Kidney glomerular epithelial cell (primary cell): ENCODE results near the gene SETD4.

Experiments
- DNase-seq: peaks from one replicate; lab custom pipeline; 2025; lab: John Stamatoyannopoulos, UW

SETD4 gene

DNA sequence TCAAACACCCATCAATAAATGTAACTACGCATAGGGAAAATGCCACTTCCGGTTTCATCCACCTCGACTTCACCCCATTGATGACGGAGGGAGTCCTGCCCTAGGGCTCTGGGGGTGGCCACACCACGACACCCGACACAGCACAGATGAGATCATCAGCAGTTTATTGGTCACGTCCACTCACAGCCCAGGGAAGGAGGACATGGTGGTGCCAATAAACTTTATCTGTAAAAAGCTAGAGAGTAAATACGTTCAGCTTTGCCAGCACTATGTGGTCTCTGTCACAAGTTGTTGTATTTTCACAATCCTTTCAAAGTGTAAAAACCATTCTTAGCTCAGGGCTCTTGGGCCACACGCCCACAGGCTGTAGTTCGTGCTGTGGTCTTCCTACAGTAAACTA is 16.3 kb downstream of the SETD4 start:
- DNase-seq: no peak

DNA sequence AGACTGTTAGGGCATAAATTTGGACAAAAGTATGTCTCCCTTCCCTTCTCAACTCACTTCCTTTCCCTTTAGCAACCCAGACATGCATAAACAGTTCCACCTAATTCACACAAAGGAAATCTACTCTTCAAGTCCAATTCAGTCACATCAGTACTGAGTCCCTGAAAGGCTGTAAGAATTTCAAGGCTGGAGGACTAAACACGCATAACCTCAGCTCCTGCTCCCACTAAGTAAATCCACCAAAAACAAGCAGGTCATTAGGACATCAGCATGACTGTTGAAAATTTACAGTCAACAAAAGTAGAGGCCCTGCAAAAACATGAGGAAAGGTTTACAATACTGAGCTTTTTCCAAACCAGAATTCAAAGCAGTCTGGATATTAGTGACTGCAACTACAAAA is 18.4 kb downstream of the SETD4 start:
- DNase-seq: no peak

DNA sequence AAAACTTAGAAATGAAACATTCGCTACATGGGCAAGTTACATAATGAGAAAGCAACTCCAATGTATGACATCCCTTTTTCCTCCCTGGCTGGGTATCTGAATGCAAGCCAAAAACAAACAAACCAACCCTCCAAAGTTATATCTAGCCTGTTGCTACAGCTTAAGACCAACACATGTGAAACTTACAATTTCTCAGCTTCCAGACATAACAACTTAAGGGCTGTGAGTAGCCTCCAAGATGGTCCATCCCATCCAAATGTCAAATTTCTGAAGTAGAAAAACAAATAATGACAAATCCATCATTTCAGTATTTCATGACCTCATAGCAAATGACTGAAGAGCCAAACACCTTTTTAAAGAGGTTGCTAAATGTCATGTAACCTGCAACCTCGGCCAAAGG is 19.9 kb downstream of the SETD4 start:
- no peak for DNase-seq

DNA sequence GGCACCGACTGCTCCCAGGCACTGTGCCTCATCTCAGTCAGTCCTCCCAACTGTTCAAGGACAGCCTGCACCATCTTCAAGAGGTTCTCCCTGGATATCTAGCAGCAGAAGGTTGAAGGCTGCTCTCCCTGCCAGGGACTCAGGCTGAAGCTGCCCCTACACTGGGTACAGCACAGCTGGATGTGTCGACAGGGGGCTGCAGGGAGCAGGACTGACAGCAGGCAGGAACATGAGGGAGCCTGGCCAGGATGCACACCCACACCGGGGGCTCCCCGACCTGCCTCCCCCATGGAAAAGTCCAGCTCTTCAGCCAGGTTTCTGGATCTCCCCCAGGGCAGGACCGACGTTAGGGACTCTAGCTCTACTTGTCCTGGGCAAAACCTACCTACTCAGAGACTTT is 20.5 kb downstream of the SETD4 start:
- DNase-seq: no peak

DNA sequence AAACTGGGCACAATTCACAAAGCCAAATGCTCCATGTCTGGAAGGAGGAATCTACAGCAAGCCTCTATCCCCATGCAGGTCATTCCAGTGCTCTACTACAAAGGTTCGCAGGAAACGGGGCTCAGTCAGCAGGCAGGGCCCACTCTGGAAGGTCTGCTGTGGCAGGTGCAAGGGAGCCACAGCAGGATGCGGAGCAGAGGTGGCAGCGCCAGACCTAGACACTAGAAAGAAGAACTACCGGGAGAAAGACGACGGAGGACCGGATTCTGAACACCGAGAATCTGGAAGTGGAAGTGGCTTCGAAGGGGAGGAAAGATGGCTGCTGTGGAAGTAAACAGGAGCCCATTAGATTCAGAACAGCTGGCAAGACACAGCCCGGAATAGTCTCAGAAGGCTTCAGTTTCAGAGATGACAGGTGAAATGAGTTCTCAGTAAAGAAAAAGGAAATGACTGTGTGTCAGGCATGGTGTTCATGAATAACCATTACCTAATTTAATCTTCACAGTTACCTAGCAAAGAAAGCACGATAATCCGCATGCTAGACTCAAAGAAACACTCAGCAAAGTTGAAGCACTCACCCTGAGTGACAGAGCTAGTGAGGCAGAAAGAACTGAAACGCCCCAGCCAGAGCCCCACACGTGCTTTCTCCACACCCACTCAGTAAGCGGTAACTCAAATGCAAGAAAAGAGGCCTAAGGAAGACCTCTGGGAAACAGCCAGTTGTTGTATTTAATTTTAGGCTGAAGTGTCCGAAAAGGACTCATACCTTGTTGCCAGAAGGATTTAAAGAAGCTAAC is 21.4 kb downstream of the SETD4 start:
- DNase-seq: no peak

DNA sequence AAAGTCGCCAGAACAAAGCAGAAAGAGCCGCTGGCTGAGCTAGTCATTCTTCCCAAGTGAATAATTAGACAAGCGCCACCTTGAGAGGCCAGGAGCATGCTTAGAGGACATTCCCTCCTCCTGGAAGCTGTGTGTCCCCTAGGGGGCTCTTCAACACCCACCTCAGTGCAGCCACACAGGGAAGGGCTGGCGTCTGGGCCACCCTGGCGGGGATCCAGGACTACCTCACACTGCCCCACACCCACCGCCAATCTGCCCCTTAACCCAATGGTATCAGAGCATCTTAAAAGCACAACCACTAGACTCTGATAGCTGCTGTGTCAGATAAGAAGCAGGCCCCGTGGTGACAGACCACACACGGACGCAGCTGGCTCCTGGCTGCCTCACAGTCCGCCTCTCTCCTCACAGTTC is 24.9 kb downstream of the SETD4 start:
- no peak for DNase-seq

DNA sequence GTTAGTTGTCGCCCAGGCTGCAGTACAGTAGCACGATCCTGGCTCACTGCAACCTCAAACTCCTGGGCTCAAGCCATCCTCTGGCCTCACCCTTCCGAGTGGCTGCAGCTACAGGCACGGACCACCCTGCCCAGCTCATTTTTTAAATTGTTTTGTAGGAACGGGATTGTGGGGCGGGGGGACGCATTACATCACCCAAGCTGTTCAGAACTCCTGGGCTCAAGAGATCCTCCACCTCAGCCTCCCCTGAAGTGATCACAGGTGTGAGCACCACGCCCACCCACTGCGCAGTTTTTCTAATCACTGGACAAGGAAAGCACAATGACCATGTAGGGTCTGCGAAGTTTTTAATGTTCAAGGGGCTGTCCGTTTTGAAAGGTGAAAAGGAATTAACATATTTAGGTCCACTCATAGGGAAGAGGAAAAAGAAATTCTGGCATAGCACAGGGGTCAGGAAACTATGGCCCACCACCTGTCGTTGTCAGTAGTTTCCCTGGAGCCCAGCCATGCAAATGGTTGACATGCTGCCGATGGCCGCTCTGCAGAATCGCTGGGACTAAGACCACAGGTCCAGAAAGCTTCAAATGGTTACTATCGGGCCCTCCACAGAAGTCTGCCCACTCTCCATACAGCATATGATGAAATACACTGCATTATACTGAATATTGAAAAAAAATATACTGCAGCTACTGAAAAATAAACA is 26.0 kb downstream of the SETD4 start:
- DNase-seq: no peak

DNA sequence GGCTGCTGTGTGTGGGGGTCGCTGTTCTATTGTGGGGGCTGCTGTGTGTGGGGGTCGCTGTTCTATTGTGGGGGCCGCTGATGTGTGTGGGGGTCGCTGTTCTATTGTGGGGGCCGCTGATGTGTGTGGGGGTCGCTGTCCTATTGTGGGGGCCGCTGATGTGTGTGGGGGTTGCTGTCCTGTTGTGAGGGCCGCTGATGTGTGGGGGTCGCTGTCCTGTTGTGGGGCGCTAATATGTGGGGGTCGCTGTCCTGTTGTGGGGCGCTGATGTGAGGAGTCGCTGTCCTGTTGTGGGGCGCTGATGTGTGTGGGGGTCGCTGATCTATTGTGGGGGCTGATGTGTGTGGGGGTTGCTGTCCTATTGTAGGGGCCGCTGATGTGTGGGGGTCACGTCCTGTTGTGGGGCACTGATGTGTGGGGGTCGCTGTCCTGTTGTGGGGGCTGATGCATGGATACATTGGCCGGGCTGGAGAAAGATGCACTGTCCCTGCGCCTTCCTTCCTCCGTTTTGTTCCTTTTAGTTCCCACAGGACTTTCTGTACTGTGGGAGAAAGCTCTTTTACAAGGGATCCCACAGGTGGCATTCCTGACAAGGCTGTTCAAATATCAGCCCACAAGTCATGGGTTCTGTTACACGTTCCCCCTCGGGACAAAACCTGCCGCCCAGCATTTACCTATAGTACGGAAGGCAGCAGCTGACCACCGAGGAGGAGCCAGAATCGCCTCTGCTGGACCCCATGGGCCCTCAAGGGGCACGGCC is 27.5 kb downstream of the SETD4 start:
- DNase-seq: no peak

DNA sequence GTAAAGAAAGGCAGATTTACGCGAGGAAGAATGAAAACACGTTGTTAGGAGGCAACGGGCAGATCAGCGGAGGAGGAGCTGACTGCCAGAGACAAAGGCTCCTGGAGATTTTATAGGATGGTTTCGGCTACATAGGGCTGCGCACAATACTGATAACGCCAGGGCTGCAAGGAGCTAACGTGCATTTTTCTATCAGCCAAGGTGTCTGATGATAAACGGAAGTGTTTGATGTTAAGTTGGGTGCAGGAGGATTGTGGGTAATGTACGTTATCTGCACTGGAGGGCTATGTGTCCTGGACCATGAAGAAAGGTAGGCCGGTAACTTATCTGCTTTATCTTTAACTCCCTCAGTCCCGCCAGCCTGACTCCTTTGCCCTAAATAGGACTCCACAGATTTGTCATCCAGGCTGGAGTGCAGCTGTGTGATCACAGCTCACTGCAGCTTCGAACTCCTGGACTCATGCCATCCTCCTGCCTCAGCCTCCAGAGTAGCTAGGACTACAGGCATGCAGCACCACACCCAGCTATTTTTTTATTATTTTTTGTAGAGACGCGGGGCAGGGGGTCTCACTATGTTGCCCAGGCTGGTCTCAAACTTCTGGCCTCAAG is 29.6 kb downstream of the SETD4 start:
- no peak for DNase-seq

DNA sequence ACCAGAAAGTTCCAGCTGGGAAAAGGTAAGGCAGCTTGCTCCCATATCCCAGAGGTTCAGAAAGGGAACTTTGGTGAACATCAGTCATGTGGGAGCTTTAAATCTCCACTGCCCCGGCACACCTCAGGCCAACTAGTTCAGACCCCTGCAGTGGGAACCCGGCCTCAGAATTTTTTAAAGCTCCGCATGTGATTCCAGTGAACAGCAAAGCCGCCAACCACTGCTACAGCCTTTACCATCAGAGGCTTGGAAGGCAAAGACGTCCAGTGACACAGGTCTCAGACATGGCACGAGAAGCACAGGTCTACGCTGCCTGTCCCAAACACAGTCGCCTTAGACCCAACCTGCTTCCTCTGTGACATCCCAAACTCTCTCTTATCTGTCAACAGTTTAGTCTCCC is 31.0 kb downstream of the SETD4 start:
- DNase-seq: no peak

DNA sequence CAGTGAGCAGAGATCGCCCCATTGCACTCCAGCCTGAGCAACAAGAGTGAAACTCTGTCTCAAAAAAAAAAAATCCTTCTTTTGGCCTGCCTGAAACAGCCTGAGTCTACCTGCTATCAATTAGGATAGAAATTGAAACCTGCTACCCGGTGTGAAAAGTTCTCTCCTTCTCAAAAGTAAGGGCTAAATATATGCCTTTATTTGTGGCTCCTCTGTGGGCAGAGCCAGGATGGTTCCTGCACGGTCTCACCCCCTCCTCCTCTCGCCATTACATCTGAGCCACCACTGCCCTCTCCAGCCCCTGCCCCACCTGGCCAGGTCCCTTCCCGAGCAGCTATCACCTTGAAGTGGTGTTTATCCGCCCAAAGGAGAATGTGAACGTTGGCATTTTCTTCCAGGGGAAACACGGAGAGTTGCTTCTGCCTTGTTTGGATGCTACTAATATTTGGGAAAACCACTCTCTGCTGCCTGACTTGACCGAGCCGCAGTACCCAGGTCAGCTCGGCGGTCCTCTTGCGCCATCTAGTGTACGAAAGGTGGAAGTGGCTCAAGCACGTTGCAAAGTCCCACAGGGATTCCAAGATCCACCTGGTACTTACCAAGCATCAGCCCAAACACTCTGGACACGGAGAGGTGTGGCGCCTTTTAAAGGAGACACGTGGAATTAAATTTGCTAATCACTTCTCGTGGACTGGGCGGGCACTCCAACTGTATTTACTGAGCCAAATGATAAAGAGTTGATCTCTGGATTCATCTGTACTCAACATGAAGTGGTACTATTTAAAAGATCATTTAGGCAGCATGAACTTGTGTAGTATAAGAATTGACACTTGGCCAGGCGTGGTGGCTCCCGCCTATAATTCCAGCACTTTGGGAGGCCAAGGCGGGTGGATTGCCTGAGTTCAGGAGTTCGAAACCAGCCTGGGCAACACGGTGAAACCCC is 31.9 kb downstream of the SETD4 start:
- peak; percentile 60 for DNase-seq

DNA sequence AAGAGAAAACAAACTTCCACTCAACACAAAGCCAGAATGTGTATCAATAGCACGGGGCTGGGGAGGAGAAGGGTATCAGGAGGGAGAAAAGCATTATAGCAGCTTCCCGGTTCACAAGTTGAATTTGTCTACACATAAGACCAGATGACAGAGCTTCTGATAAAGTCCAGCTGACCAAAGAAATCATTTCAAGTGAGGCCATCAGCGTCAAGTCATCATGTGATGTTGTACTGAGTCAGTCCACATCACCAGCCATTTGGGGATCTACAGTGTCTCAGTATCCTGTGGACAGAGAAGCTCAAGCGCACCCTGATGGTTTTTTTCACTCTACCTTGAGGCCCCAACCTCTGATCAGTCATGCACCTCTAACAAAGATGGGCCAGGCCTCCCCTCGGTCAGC is 33.0 kb downstream of the SETD4 start:
- no peak for DNase-seq

DNA sequence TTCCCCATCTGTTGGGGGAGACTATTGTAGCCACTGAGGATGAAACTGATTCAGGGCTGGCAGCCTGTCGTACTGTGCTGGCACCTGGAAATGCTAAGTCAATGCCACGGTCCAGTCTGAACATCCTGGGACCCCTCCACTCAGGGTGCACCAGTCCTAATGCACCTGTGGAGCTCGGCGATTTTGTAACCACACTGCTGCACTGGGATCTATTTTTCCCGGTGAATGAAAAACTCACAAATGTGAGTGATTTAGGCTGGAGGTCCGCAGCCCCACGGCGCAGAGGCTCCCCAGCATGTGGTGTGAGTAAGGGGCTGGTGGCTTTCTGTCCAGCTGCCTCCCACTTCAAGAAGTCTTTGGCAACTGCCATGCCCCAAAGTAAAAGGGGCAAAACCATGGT is 35.5 kb downstream of the SETD4 start:
- no peak for DNase-seq

DNA sequence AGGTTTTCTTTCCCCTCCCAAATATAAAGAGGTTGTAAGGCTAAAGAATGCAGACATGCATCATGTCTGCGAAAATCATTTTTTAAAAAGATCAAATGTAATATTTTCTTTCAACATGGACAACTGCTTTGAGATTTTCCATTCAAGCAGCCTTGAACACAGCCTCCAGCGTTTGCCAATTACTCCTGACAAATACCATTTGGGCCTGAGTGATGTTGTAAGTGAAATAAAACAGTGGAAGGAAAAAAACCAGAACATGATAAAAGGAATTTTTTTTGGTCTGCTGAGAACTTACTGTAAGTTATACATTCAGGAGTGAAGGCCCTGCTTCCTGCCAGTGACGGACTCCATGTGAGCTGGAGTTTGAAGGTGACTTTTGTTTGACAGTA is 37.2 kb downstream of the SETD4 start:
- DNase-seq: no peak

DNA sequence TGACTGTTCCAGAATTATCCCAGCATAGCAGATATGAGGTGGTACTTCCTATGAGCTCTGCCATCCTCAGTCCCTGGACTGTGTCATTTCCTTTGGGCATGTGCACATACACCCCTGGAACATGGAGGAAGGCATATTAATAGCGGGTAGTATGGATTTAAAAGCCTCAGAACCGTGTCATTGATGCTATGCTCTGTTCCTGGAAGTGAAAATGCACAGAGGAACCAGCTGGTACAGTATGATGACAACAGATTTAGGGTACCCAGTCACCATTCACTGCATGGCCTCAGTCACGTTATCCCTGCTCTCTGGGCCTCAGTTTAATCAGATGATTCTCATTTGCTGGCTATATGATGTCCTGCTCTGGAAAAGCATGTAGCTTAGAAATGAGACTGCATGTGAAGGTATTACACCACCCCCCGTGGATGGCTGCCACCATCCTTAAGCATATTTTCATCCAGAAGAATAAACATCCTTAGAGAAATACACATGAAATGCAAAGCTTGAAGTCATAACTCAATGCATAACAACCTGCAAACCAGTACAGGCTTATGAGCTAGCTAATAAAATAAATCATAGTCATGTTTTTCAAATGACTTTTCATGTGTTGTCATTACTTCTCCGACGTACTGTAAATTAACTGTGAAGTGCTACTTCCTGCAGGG is 37.8 kb downstream of the SETD4 start:
- DNase-seq: no peak

DNA sequence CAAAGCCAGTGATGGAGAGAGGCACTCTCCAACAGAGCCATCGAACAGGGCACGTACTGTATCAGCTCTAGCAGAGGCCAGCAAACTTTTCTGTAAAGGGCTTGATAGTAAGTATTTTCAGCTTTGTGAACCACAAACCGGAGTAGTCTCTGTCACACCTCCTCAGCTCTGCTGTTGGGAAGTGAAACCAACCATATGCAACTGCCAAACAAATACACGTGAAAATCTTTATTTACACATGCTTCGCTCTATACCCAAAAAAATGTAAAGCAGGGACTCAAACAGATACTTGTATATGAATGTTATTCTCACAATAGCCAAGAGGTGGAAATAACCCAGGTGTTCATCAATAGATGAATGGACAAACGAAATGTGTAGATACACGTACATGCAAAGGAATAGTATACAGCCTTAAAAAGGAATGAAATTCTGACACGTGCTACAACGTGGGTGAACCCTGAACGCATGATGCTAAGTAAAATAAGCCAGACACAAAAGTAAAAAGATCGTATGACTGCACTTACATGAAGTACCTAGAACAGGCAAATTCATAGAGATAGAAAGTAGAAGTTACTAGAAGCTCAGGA is 39.0 kb downstream of the SETD4 start:
- DNase-seq: no peak

DNA sequence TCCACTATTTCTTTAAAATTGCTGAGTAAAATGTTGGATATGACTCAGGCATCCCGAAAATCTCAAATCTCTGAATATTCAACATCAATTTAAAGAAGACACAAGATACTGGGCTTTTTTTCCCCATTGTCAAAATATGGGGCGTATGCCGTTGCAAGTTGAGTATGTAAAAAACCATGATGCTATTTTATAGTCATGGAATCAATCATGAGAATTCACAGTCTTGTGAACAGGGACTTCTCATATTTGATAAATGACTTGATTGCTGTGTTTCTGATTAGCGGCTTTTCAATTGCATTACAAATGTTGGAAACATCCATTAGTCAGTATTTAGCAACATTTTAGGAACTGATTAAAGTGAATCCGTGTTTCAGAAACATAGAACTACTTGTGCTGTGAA is 45.3 kb downstream of the SETD4 start:
- no peak for DNase-seq

DNA sequence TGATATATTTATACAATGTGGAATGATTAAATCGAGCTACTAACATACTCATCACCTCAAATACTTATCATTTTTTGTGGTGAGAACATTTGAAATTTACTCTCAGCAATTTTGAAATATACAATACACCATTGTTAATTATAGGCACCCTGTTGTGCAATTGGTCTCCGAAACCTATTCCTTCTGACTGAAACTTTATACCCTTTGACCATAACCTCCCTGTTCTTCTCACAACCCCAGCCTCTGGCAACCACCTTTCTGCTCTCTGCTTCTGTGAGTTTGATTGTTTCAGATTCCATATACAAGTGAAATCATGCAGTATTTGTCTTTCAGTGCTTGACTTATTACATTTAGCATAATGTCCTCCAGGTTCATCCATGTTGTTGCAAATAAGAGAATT is 49.5 kb downstream of the SETD4 start:
- no peak for DNase-seq

DNA sequence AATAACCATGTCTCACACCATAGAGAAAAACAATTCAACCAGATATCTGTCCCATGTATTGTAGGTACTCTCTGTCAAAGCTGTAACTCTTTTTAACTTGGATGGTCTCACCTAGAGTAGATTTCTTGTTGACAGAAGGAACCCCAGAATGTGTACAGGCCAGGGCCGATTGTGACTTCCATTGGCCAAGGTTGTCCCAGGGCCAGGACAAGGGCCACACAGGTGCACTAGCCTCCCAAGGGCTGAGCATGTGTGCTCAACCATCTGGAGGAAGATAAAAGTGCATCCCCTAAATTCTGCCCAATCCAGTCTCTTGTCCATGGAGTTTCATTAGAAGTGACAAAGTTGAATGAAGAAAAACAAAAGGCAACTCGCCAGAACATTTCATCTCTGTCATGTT is 51.8 kb downstream of the SETD4 start:
- no peak for DNase-seq

DNA sequence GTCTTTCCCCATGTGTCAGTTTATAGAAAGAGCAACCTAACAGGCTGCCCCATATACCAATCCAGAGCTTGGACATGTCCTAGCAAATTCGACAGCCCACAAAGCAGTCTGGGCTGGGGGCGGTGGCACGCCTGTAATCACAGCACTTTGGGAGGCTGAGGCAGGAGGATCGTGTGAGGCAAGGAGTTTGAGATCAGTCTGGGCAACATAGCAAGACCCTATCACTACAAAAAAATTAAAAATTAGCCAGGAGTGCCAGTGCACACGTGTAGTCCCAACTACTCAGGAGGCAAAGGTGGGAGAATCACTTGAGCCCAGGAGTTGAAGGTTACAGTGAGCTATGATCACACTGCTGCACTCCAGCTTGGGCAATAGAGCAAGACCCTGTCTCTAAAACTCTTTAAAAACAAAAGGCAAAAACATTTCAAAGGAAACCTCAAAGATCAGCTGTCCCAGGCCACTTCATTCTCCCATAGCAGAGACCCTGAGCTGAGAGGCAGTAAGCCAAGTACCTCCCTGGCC is 54.4 kb downstream of the SETD4 start:
- DNase-seq: no peak
